ENCODE data around the gene ACTR3. TPM values are rescaled to one million over a fixed set of nuclear protein-coding genes. Genes with fewer than 3 reads are reported as not detected.
"Not testable (repeated sequence)": the region's sequence is repeated elsewhere in the genome, so short reads cannot be mapped to it uniquely, and the experiment has no call there.

ACTR3 gene
- 45.4 TPM for total RNA-seq

GRCh38 chr2:113889471-113890252, at the start of gene ACTR3:
Gene ACTR3, plus strand, starts transcription at chr2:113890089. Its CDS starts 191 bp downstream, at chr2:113890280.
- H3K27ac ChIP-seq: peak within 1 kb of the TSS; percentile 99 to 100
- peaks cover 0 to 27% of the 10 kb centered on the region in 2 donors for H3K4me1 ChIP-seq
- peak within 1 kb of the TSS; percentile 94 to 95 for H3K4me3 ChIP-seq
- peak in 1 of 3 experiments; percentile 2 for TF ChIP-seq CTCF (IDR thresholded peaks at IDR 0.05)
- H3K9me3 ChIP-seq: no peaks in the 10 kb centered on the region
- no peaks in the 10 kb centered on the region for H3K36me3 ChIP-seq
- H3K27me3 ChIP-seq: no peaks in the 10 kb centered on the region
- intact Hi-C loops (cut with DNase I): loop anchor here (1.0 to 10.0 kb wide), 2 partner anchors 133 to 655 kb away; partner anchors contain the start of gene SLC35F5
- peak; percentile 91 to 99 for DNase-seq (ENCODE audit: low spot score in 2 of 2)

- H3K9me3 ChIP-seq: no peaks in the 10 kb centered on the region
- no peak overlapping the region for H3K27ac ChIP-seq
- intact Hi-C loops (cut with DNase I): no loop called here
- no peak for DNase-seq (ENCODE audit: low spot score in 2 of 2)
- no peaks in the 10 kb centered on the region for H3K27me3 ChIP-seq
- no peaks in the 10 kb centered on the region for H3K36me3 ChIP-seq
- no peak overlapping the region for H3K4me3 ChIP-seq
- no peak for TF ChIP-seq CTCF (IDR thresholded peaks at IDR 0.05)
- H3K4me1 ChIP-seq: no peaks in the 10 kb centered on the region
Measured at GRCh38 chr2:113840518-113840917, 49.4 kb upstream of the ACTR3 start.

GRCh38 chr2:113842919-113843736, 46.8 kb upstream of the ACTR3 start:
- Histone ChIP-seq H3K9me3 (no peaks in the 10 kb centered on the region), H3K27ac (no peak overlapping the region), H3K4me3 (no peak overlapping the region), H3K27me3 (no peaks in the 10 kb centered on the region), H3K36me3 (no peaks in the 10 kb centered on the region), H3K4me1 (no peaks in the 10 kb centered on the region)
- no peak for DNase-seq (ENCODE audit: low spot score in 2 of 2)
- no peak for TF ChIP-seq CTCF (IDR thresholded peaks at IDR 0.05)
- intact Hi-C loops (cut with DNase I): no loop called here

GRCh38 chr2:113843737-113844050, 46.2 kb upstream of the ACTR3 start:
- H3K4me1 ChIP-seq; H3K36me3 ChIP-seq; H3K9me3 ChIP-seq; H3K4me3 ChIP-seq; H3K27me3 ChIP-seq; intact Hi-C loops (cut with DNase I); DNase-seq (ENCODE audit: low spot score in 2 of 2); H3K27ac ChIP-seq: not testable (repeated sequence)

- intact Hi-C loops (cut with DNase I): no loop called here
- Histone ChIP-seq H3K27ac (no peak overlapping the region), H3K9me3 (no peaks in the 10 kb centered on the region), H3K36me3 (no peaks in the 10 kb centered on the region), H3K4me3 (no peak overlapping the region), H3K27me3 (no peaks in the 10 kb centered on the region), H3K4me1 (no peaks in the 10 kb centered on the region)
- TF ChIP-seq CTCF (IDR thresholded peaks at IDR 0.05): no peak
- no peak for DNase-seq (ENCODE audit: low spot score in 2 of 2)
Measured at GRCh38 chr2:113845261-113845660, 44.6 kb upstream of the ACTR3 start.

GRCh38 chr2:113845796-113846195, 44.1 kb upstream of the ACTR3 start:
- intact Hi-C loops (cut with DNase I); H3K4me1 ChIP-seq; H3K36me3 ChIP-seq; H3K4me3 ChIP-seq; H3K27me3 ChIP-seq; H3K27ac ChIP-seq; DNase-seq (ENCODE audit: low spot score in 2 of 2); H3K9me3 ChIP-seq: not testable (repeated sequence)

All from ascending aorta (tissue), 2 donors.